GM12878 (cell line): ENCODE measurements around the gene TENT5A. TPM values are rescaled to one million over a fixed set of nuclear protein-coding genes. Genes with fewer than 3 reads are reported as not detected.

ENCODE experiments used
- ATAC-seq: fragments of 200-7000 bp; cut with Tn5 transposase; 3 replicates; pipeline ENCODE4 v1.9.1; 2020; ENCODE audit warnings: mild to moderate bottlenecking, moderate library complexity
- BruUV-seq: library from RNA; stranded (reverse); fragments of 400-500 nt; replicated peaks from 2 replicates; lab custom pipeline; 2021; lab: Mats Ljungman, UMichigan
- CTCF ChIA-PET: fragments of 300-600 bp; sonication (Branson Sonifier 250); formaldehyde crosslinking; extraction: SDS; loops from one replicate; lab custom pipeline; 2021; ENCODE audit warnings: inconsistent platforms; lab: Yijun Ruan, JAX
- POLR2A ChIA-PET: fragments of 350-600 bp; formaldehyde crosslinking; extraction: SDS; loops from one replicate; lab custom pipeline; 2021; ENCODE audit warnings: inconsistent platforms; lab: Charles Lee
- RAD21 ChIA-PET: fragments of 300-600 bp; sonication (Branson Sonifier 250); formaldehyde crosslinking; loops from one replicate; lab custom pipeline; 2023; ENCODE audit warnings: antibody characterized with exemption; ENCODE audit not compliant: unreplicated experiment; lab: Charles Lee
- SMC1A ChIA-PET: fragments of 300-600 bp; sonication (Branson Sonifier 250); formaldehyde crosslinking; loops from one replicate; lab custom pipeline; 2023; ENCODE audit not compliant: unreplicated experiment, uncharacterized antibody; lab: Charles Lee
- DNase-seq: peaks from one replicate; pipeline ENCODE4 v3.0.0-alpha.2; 2011; ENCODE audit warnings: low read depth, low spot score
- FAIRE-seq: peaks from 3 replicates; lab custom pipeline; 2011; peaks lifted over from hg19 to GRCh38; lab: Jason Lieb, UNC
- H2AFZ ChIP-seq: 2 replicates; pipeline ENCODE4 v1.6.0; 2011; ENCODE audit warnings: low read depth, low read length, control low read depth; ENCODE audit not compliant: control insufficient read depth
- H3K27ac ChIP-seq: 2 replicates; pipeline ENCODE4 v1.5.1; 2011; ENCODE audit warnings: control low read depth; ENCODE audit not compliant: control insufficient read depth, insufficient read depth
- H3K27me3 ChIP-seq, 2 experiments: replicated peaks in 1 of 2; 2 replicates each; pipeline versions ENCODE4 v1.6.0 to v1.6.1; 2011; ENCODE audit warnings: low read length in 1 of 2; ENCODE audit not compliant: control insufficient read depth in 2 of 2, insufficient read depth in 2 of 2
- H3K36me3 ChIP-seq, 2 experiments: 2 replicates each; pipeline ENCODE4 v1.5.1; 2011; ENCODE audit warnings: low read length in 1 of 2; ENCODE audit not compliant: control insufficient read depth in 2 of 2, insufficient read depth in 2 of 2
- H3K4me1 ChIP-seq: 2 replicates; pipeline ENCODE4 v1.6.1; 2011; ENCODE audit warnings: mild to moderate bottlenecking, low read length, moderate library complexity, mixed read lengths; ENCODE audit not compliant: control insufficient read depth, insufficient read depth
- H3K4me2 ChIP-seq: 2 replicates; pipeline ENCODE4 v1.6.0; 2011; ENCODE audit warnings: control low read depth; ENCODE audit not compliant: control insufficient read depth, insufficient read depth
- H3K4me3 ChIP-seq: fragments of 200-600 bp; sonication (generic); 2 replicates; pipeline ENCODE4 v1.5.1; 2016
- H3K79me2 ChIP-seq: 2 replicates; pipeline ENCODE4 v1.6.0; 2011; ENCODE audit warnings: low read length; ENCODE audit not compliant: control insufficient read depth, insufficient read depth
- H3K9ac ChIP-seq: 2 replicates; pipeline ENCODE4 v1.8.0; 2011; ENCODE audit warnings: low read length, control low read depth, mixed read lengths; ENCODE audit not compliant: control insufficient read depth, insufficient read depth
- H3K9me3 ChIP-seq: replicated peaks from 3 replicates; pipeline ENCODE4 v1.5.1; 2011; ENCODE audit warnings: mild to moderate bottlenecking, low read length; ENCODE audit not compliant: control insufficient read depth, insufficient read depth
- H4K20me1 ChIP-seq: 2 replicates; pipeline ENCODE4 v1.6.0; 2011; ENCODE audit not compliant: control insufficient read depth, insufficient read depth
- BACH1 ChIP-seq: fragments of 450-650 bp; IDR thresholded peaks from 2 replicates; pipeline ENCODE4 v1.6.1; 2017; ENCODE audit warnings: mild to moderate bottlenecking, borderline replicate concordance
- CREM ChIP-seq: IDR thresholded peaks from 2 replicates; pipeline ENCODE4 v1.6.1; 2014; ENCODE audit warnings: antibody characterized with exemption, low read depth
- DPF2 ChIP-seq: fragments of 450-650 bp; IDR thresholded peaks from 2 replicates; pipeline ENCODE4 v1.6.1; 2017; ENCODE audit warnings: mild to moderate bottlenecking
- EGR1 ChIP-seq, 2 experiments: IDR thresholded peaks; 1 replicate in 1 of 2; 2 replicates in 1 of 2; pipeline ENCODE4 v1.6.1; 2011 to 2012; ENCODE audit warnings: low read depth in 2 of 2, low read length in 2 of 2, borderline replicate concordance in 1 of 2, mild to moderate bottlenecking in 1 of 2, moderate library complexity in 1 of 2
- IKZF1 ChIP-seq: fragments of 450-650 bp; conservative IDR thresholded peaks from 2 replicates; pipeline ENCODE4 v1.6.1; 2017; ENCODE audit warnings: antibody characterized with exemption, mild to moderate bottlenecking
- IKZF2 ChIP-seq, 2 experiments: fragments of 450-650 bp; IDR thresholded peaks; 2 replicates each; pipeline ENCODE4 v1.6.1; 2017; ENCODE audit warnings: mild to moderate bottlenecking in 2 of 2, moderate library complexity in 2 of 2
- LARP7 ChIP-seq: fragments of 450-650 bp; IDR thresholded peaks from 2 replicates; pipeline ENCODE4 v1.6.1; 2017; ENCODE audit warnings: mild to moderate bottlenecking
- MTA2 ChIP-seq: fragments of 450-650 bp; IDR thresholded peaks from 2 replicates; pipeline ENCODE4 v1.6.1; 2016; ENCODE audit warnings: low read depth, mild to moderate bottlenecking, moderate library complexity
- NR2F1 ChIP-seq: fragments of 450-650 bp; conservative IDR thresholded peaks from 2 replicates; pipeline ENCODE4 v1.6.1; 2017; ENCODE audit warnings: mild to moderate bottlenecking
- RBBP5 ChIP-seq: fragments of 200-600 bp; sonication (generic); conservative IDR thresholded peaks from 2 replicates; pipeline ENCODE4 v1.6.1; 2016
- ZNF217 ChIP-seq: fragments of 450-650 bp; IDR thresholded peaks from 2 replicates; pipeline ENCODE4 v1.6.1; 2017; ENCODE audit warnings: antibody characterized with exemption, mild to moderate bottlenecking
- WGBS: methylation state at CpG from one replicate; pipeline ENCODE4 v1.1.6; 2016; ENCODE audit warnings: low lambda C conversion rate; ENCODE audit not compliant: insufficient replicate concordance, insufficient coverage; ENCODE audit errors: missing lambda C conversion rate; 5-methylcytosine and 5-hydroxymethylcytosine counted together
- in situ Hi-C: fragments of 300-500 bp; cut with MboI; formaldehyde crosslinking; loops from 9 replicates; pipeline ENCODE4 v1.14.3; 2018; ENCODE audit warnings: mixed read lengths
- intact Hi-C: fragments of 100-400 bp; cut with micrococcal nuclease; formaldehyde crosslinking; loops from one replicate; pipeline ENCODE4 v1.14.2; 2022; ENCODE audit not compliant: unreplicated experiment
- polyA plus RNA-seq, 11 experiments: library from polyadenylated mRNA; depleted of rRNA in 4 of 11; unstranded in 6 of 11; stranded (reverse) in 5 of 11; fragments of >200 nt; fragmentation: Nextera tagmentation in 4 of 11; fragmentation: Illumina TruSeq in 1 of 11; extraction: Ambion mirVana in 4 of 11; extraction: Trizol in 1 of 11; gene quantifications; 1 replicate in 1 of 11; 2 replicates in 10 of 11; pipeline versions ENCODE4 v1.2.1 to v1.2.3, GENCODE V29; 2011 to 2016; ENCODE audit warnings: inconsistent platforms in 2 of 11, missing spikeins in 2 of 11, low read depth in 1 of 11
- total RNA-seq, 4 experiments: library from RNA; depleted of rRNA in 3 of 4; stranded (reverse); fragments of >200 nt in 3 of 4; fragmentation: Illumina TruSeq in 1 of 4; extraction: Trizol in 1 of 4; gene quantifications; 2 replicates each; pipeline versions ENCODE4 v1.2.1 to v1.2.3, GENCODE V29; 2013 to 2021
- TF ChIP-seq, protein P1 (sequence below): fragments of 450-650 bp; IDR thresholded peaks from 2 replicates; pipeline ENCODE4 v1.6.1; 2017; ENCODE audit warnings: mild to moderate bottlenecking, moderate library complexity
- TF ChIP-seq, protein P2 (sequence below): fragments of 450-650 bp; IDR thresholded peaks from 2 replicates; pipeline ENCODE4 v1.6.1; 2016; ENCODE audit warnings: mild to moderate bottlenecking
- TF ChIP-seq, protein P3 (sequence below): fragments of 150-350 bp; IDR thresholded peaks from 2 replicates; pipeline ENCODE4 v1.6.1; 2016; ENCODE audit warnings: low read depth, low read length

Gene TENT5A
- total and polyA plus RNA-seq, 10 of the 15 experiments (the other 5 are each of a cell fraction or from before 2014, with no cell fraction given) = 0.25 to 9.6 (median 0.48) TPM

DNA sequence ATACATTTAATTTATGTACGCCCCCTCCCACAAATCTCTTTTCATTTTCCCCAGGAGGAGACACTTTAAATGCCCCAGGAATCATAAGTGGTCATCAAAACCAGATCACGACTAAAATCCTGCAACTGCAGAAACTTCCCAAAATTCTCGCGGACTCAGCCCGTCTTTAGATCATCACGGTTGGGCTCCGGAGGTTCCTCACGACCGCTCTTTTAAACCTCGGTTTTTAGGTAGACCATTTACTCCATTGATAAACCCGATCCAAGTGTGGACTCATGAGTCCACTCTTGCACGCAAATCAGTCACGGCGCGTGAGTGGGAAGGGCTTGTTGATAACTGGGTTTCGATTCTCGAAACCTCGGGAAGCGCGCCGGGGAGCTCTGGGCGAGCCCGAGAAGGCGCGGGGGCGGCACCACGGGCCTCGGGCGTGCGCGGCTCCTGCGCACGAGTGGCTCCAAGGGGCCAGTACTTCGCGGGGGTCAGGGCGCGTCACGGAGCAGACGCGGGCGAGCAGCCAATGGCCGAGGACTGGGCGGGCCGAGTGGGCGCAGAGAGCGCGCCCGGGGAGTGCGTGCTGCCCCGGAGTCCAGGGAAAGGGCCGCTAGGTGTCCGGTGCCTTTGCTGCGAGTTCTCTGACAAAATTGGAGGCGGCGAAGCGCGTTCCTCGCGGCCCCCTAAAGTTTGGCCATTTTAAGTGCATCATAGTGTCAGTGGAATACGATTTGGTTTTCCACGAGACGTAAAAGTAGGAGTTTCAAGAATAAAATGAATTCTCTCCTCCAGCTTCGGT is 635 bp upstream of the TENT5A start:
- POLR2A ChIA-PET = interaction anchor here (0.6 to 1.6 kb wide), 5 partner anchors 20 to 303 kb away, joined by 3 to 6 read pairs (median 3); no protein-coding TSS in a partner anchor
- RAD21 ChIA-PET = interaction anchor here (0.6 to 4.0 kb wide), 29 partner anchors 13 to 646 kb away, joined by 3 to 28 read pairs (median 4); no protein-coding TSS in a partner anchor
- no peak for DNase-seq
- peaks cover 0 to 10% of the 10 kb centered on the region in 2 experiments for H3K27me3 ChIP-seq
- no peaks in the 10 kb centered on the region for H4K20me1 ChIP-seq
- H3K79me2 ChIP-seq = no peaks in the 10 kb centered on the region
- H2AFZ ChIP-seq = peak overlapping the region; percentile 42
- SMC1A ChIA-PET = interaction anchor here (0.7 to 4.3 kb wide), 25 partner anchors 14 to 1804 kb away, joined by 3 to 25 read pairs (median 3); no protein-coding TSS in a partner anchor
- peaks cover 1% of the 10 kb centered on the region; the same call in 1 of the 3 replicates for H3K9me3 ChIP-seq
- no TSS peak for BruUV-seq
- peak; percentile 73 for ATAC-seq
- intact Hi-C loops (loop anchor here (5.0 to 10.0 kb wide), 3 partner anchors 254 to 1538 kb away; no protein-coding TSS in a partner anchor), in situ Hi-C loops (no loop called here)
- H3K4me3 ChIP-seq = peak overlapping the region; percentile 61
- no peaks in the 10 kb centered on the region for H3K4me1 ChIP-seq
- no peak overlapping the region for H3K9ac ChIP-seq
- FAIRE-seq = no peak
- CTCF ChIA-PET = interaction anchor here (0.5 to 4.7 kb wide), 25 partner anchors 13 to 1229 kb away, joined by 3 to 24 read pairs (median 4); no protein-coding TSS in a partner anchor
- no peak overlapping the region for H3K27ac ChIP-seq
- no peaks in the 10 kb centered on the region for H3K36me3 ChIP-seq
- peak overlapping the region; percentile 98 for H3K4me2 ChIP-seq
- 13% methylated on average over 42 of the region's 63 CpGs for WGBS
- TF ChIP-seq EGR1 (IDR thresholded peaks at IDR 0.05; ENCODE audit: borderline replicate concordance in 1 of 2, low read depth in 2 of 2, low read length in 2 of 2) (peak in 1 of 2 experiments; percentile 60; a peak in 1 of 3 replicates), IKZF2 (IDR thresholded peaks at IDR 0.05) (peak in 1 of 2 experiments; percentile 40; a peak in 2 of 4 replicates), CREM (no peak), ZNF217 (0 out of 2 replicates have a peak, but pooled peaks have one; percentile 23), LARP7 (peak; percentile 59), IKZF1 (peak; percentile 87), NR2F1 (peak; percentile 47), DPF2 (0 out of 2 replicates have a peak, but pooled peaks have one; percentile 13), MTA2 (peak; percentile 11; the same call in 1 of the 2 replicates), RBBP5 (no peak), BACH1 (peak; percentile 94)
- TF ChIP-seq, protein P1, sequence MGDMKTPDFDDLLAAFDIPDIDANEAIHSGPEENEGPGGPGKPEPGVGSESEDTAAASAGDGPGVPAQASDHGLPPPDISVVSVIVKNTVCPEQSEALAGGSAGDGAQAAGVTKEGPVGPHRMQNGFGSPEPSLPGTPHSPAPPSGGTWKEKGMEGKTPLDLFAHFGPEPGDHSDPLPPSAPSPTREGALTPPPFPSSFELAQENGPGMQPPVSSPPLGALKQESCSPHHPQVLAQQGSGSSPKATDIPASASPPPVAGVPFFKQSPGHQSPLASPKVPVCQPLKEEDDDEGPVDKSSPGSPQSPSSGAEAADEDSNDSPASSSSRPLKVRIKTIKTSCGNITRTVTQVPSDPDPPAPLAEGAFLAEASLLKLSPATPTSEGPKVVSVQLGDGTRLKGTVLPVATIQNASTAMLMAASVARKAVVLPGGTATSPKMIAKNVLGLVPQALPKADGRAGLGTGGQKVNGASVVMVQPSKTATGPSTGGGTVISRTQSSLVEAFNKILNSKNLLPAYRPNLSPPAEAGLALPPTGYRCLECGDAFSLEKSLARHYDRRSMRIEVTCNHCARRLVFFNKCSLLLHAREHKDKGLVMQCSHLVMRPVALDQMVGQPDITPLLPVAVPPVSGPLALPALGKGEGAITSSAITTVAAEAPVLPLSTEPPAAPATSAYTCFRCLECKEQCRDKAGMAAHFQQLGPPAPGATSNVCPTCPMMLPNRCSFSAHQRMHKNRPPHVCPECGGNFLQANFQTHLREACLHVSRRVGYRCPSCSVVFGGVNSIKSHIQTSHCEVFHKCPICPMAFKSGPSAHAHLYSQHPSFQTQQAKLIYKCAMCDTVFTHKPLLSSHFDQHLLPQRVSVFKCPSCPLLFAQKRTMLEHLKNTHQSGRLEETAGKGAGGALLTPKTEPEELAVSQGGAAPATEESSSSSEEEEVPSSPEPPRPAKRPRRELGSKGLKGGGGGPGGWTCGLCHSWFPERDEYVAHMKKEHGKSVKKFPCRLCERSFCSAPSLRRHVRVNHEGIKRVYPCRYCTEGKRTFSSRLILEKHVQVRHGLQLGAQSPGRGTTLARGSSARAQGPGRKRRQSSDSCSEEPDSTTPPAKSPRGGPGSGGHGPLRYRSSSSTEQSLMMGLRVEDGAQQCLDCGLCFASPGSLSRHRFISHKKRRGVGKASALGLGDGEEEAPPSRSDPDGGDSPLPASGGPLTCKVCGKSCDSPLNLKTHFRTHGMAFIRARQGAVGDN = peak; percentile 82
- TF ChIP-seq, protein P2, sequence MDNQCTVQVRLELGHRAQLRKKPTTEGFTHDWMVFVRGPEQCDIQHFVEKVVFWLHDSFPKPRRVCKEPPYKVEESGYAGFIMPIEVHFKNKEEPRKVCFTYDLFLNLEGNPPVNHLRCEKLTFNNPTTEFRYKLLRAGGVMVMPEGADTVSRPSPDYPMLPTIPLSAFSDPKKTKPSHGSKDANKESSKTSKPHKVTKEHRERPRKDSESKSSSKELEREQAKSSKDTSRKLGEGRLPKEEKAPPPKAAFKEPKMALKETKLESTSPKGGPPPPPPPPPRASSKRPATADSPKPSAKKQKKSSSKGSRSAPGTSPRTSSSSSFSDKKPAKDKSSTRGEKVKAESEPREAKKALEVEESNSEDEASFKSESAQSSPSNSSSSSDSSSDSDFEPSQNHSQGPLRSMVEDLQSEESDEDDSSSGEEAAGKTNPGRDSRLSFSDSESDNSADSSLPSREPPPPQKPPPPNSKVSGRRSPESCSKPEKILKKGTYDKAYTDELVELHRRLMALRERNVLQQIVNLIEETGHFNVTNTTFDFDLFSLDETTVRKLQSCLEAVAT = 0 out of 2 replicates have a peak, but pooled peaks have one; percentile 32
- TF ChIP-seq, protein P3, sequence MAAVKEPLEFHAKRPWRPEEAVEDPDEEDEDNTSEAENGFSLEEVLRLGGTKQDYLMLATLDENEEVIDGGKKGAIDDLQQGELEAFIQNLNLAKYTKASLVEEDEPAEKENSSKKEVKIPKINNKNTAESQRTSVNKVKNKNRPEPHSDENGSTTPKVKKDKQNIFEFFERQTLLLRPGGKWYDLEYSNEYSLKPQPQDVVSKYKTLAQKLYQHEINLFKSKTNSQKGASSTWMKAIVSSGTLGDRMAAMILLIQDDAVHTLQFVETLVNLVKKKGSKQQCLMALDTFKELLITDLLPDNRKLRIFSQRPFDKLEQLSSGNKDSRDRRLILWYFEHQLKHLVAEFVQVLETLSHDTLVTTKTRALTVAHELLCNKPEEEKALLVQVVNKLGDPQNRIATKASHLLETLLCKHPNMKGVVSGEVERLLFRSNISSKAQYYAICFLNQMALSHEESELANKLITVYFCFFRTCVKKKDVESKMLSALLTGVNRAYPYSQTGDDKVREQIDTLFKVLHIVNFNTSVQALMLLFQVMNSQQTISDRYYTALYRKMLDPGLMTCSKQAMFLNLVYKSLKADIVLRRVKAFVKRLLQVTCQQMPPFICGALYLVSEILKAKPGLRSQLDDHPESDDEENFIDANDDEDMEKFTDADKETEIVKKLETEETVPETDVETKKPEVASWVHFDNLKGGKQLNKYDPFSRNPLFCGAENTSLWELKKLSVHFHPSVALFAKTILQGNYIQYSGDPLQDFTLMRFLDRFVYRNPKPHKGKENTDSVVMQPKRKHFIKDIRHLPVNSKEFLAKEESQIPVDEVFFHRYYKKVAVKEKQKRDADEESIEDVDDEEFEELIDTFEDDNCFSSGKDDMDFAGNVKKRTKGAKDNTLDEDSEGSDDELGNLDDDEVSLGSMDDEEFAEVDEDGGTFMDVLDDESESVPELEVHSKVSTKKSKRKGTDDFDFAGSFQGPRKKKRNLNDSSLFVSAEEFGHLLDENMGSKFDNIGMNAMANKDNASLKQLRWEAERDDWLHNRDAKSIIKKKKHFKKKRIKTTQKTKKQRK = no peak
